Measurements from ENCODE around the gene VAX1.
"Not testable (repeated sequence)": the region's sequence is repeated elsewhere in the genome, so short reads cannot be mapped to it uniquely, and the experiment has no call there.

The VAX1 gene

DNA sequence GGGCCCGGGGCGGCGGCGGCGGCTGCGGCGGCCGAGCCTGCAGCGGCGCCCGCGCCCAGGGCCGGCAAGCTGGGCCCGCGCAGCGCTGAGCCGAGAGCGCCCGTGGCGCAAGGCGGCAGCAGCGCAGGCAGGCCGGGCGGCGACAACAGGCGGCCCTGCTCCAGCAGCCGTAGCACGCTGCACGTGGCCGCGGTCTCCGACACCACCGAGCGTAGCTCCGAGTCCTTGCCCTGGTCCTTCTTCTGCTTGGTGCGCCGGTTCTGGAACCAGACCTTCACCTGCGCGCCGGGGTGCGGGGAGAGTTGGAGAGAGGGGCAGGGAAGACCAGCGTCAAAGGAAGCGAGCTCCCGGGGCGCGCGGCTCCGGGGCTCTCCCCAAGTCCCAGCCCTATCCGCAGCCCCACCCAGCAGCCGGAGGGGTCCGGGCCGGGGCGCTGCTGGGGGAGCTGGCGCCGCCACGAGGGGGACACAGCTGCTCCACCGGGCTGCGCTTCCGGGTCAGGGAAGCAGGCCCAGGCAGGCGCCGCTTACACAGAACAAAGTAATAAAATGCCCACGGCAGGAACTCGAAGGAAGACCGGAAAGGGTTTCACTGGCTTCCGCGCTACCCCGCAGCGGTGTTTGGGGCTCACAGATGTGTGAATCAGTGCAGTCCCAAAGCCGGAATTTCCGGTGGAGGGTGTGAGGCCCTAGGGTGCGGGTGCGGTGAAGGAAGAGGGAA lies 3.6 kb downstream of the VAX1 start:
- DNase-seq: no peak

- DNase-seq: no peak
Measured at GRCh38 chr10:117134056-117134305, 4.1 kb downstream of the VAX1 start.

DNA sequence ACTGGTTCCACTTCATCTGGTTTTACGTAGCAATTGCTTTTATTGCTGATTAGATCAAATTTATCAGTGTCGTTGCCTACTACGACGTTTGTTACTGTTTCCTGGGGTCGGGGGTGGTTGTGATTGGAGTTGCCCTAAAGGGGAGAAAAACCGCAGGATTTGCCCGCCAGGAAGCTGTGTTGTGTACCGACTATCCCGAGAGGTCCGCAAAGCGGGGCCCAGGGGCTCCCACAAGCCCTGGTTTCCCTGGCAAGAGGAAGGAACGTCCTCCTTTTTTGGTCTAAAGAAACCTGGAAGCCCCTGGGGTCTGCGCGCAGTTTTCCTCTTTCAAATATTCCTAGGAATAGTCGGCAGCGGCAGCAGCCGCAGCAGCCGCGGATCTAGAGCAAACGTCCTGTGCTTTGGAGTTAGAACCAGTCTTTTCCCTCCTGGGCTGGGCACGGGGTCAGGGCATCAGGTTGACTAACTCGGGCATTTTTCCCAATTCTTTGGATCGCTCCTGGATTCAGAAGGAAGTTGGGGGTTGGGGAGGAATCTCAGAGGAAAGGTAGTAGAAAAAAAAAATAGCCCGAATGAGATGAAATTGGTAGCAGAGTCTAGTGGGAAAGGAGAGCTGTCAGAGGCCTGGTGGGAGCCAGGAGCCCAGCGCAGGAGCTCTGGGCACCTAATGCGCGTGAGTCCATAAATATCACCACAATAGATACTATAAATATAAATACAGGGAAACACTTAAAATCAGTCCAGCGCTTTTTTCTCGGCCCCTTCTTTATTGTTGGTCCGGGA lies 4.6 kb downstream of the VAX1 start:
- DNase-seq: no peak

GRCh38 chr10:117132751-117133231 lies 5.3 kb downstream of the VAX1 start:
- DNase-seq: no peak

- DNase-seq: no peak
Measured at GRCh38 chr10:117131376-117132327, 6.4 kb downstream of the VAX1 start.

GRCh38 chr10:117130862-117131375 lies 7.2 kb downstream of the VAX1 start:
- DNase-seq: no peak

DNA sequence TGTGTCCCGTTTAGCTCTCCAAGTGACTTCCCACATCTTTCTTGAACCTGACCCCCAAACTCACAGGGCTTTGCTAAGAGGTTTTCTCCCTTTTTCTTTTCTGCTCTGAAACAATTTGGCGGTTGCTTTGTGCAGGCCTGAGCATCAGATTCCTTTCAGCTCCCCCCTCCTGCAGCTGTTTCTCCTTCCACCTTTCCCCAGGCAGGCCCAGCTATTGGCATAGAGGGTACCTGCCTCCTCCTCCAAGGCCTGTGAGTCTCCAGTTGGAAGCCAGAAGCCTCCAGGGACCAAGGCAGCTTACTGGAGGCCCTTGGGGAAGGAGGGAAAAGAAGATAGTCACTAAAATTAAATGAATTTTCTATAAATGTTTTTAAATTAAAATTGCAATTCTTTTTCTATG lies 7.7 kb downstream of the VAX1 start:
- no peak for DNase-seq

- DNase-seq: not testable (repeated sequence)
Measured at GRCh38 chr10:117126645-117127044, 11.4 kb downstream of the VAX1 start.

DNA sequence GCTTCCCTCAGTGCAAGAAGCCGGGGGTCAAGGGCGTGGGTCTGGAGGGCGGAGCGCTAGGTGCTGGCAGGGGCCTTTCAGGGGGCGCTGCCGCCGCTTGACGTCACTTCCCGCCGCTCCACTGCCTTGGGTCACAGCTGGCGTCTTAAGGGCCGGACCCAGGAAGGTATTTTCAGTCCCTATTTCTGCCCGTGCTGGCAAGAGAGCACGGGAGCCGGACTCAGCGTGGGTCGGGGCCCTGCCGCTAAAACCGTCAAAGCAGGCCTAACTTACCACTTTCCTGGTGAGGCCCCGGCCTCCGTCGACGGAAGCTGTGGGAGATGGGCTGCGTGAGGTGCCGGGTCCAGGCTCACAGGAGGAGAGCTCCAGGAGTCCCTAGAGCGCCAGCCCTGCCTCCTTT lies 12.0 kb downstream of the VAX1 start:
- DNase-seq: no peak

DNA sequence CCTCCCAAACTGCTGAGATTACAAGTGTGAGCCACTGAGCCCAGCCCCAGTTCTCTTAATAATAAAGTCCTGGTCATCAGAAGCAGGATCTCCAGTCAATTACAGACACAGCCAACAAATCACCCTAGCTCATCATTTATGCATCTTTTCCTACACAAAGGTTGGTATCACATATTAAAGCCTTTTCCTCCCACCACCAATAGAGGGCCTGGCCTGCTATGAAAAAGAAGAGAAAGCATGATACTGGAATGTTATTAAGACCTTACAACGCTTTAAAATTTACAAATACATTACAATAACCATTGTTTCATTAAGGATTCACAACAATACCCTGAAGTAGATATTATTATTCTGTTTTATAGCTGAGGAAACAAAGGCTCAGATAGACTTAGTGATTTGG lies 25.9 kb downstream of the VAX1 start:
- peak; percentile 1 to 7 for DNase-seq

DNA sequence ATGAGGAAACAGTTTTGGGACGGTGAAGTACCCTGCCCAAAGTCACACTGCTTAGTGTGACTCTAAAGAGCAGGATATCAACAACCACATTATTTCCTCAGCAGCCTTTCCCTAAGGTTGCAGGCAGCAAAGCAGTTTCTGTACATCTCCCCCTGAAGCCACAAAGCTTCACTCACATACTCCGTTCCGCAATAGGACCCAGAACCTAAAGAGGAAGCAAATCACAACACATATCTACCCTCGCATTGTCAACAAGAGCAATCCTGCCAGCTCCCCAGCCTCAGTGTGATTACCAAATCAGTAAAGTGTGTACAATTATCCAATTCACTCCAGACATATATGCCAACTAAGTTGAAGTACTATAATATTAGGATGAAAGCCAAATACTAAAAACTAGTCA lies 30.8 kb downstream of the VAX1 start:
- DNase-seq: no peak

- DNase-seq: no peak
Measured at GRCh38 chr10:117096599-117097201, 41.4 kb downstream of the VAX1 start.

DNA sequence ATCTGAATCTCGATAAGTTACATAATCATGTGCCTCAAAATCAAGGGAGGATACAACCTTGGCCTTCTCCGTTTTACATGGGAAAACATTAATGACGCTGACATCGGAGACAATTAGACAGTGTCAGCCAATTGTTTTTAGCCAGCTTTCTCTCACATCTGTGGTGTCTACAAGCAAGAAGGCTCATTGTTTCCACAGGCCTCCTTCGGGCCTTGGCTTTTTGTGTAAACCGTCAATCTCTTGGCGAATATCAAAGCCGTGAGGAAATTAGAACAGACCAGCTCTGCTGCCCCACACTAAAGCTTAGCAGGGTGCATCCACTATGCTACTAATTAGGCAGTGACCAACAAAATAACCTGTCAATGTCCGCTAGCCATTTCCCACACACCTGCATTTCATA lies 43.2 kb downstream of the VAX1 start:
- DNase-seq: no peak

- no peak for DNase-seq
Measured at GRCh38 chr10:117092386-117092785, 45.7 kb downstream of the VAX1 start.

DNA sequence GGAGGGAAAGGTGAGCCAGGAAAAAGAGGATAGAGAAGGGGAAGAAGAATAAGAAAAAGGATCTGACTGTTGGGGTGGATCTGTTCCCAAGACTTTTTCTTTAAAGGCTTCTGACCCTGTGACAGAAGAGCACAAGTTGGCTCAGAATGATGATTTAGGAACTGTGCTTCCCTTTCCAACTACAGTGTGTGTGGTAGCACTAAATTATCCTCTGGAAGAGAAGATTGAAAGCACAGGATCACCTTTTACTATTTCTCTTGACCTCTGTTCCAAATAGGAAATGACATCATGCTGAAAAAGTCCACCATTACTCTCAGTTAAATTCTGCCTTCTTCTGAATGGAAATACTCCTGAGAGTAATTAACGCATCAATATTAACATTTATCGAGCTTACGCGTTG lies 47.2 kb downstream of the VAX1 start:
- DNase-seq: no peak

- DNase-seq: no peak
Measured at GRCh38 chr10:117087521-117087920, 50.5 kb downstream of the VAX1 start.

DNA sequence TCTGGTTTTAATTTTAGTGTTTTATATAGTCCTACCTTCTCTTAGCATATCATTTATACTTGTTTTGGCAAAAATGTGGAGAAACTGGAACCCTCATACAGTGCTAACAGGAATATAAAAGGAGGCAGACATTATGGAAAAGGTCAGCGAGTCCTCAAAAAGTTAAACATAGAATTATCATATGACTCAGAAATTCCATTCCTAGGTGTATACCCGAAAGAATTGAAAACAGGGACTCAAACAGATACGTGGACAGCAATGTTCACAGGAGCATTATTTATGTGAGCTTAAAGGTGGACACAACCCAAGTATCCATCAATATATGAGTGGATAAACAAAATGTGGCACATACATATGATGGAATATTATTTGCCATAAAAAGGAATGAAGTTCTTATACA lies 51.5 kb downstream of the VAX1 start:
- DNase-seq: no peak

GRCh38 chr10:117084421-117085246 lies 53.4 kb downstream of the VAX1 start:
- DNase-seq: peak; percentile 2 to 7

Measured in SHP77 (cell line).